Measurements from ENCODE around the gene TRIM2. TPM values are rescaled to one million over a fixed set of nuclear protein-coding genes. Genes with fewer than 3 reads are reported as not detected.
A peak's percentile ranks its signal among the peaks of the same experiment; 100 is the strongest.

The TRIM2 gene
- total and polyA plus RNA-seq, 2 experiments from 2014 or later: 22.0 to 61.5 TPM

GRCh38 chr4:153212736-153213135 lies 8.5 kb downstream of the TRIM2 start:
- peaks cover 35% of the 10 kb centered on the region for H3K36me3 Mint-ChIP-seq (ENCODE audit: low read depth)
- H3K4me1 Mint-ChIP-seq: peaks cover 43% of the 10 kb centered on the region
- H3K4me2 ChIP-seq: no peak overlapping the region
- H3K9me2 ChIP-seq (ENCODE audit: insufficient read depth): peaks cover 6% of the 10 kb centered on the region
- no peak overlapping the region for H2AFZ ChIP-seq
- H3F3A ChIP-seq (replicated peaks; ENCODE audit: low read depth): no peaks in the 10 kb centered on the region
- DNase-seq (ENCODE audit: low spot score) (no peak), ATAC-seq (no peak)
- H3K4me3 Mint-ChIP-seq: no peak overlapping the region
- no peak overlapping the region for H3K27ac ChIP-seq (ENCODE audit: low read depth)
- H3K27ac Mint-ChIP-seq: no peak overlapping the region
- peaks cover 16% of the 10 kb centered on the region for H4K20me1 ChIP-seq (replicated peaks; ENCODE audit: insufficient read depth)
- H3K27me3 Mint-ChIP-seq (ENCODE audit: insufficient read depth, low read depth, poor library complexity): peaks cover 3% of the 10 kb centered on the region
- H3K4me3 ChIP-seq: no peak overlapping the region
- no peaks in the 10 kb centered on the region for H3K36me3 ChIP-seq (ENCODE audit: insufficient read depth)
- TF ChIP-seq CREB1 (CRISPR knock-in tag; IDR thresholded peaks at IDR 0.05; ENCODE audit: low read depth): no peak
- no peak for TF ChIP-seq STAT1 (IDR thresholded peaks at IDR 0.05; ENCODE audit: unreplicated experiment)
- no peak for TF ChIP-seq ZNF331 (CRISPR knock-in tag; IDR thresholded peaks at IDR 0.05; ENCODE audit: low read depth)
- TF ChIP-seq EZH2 (IDR thresholded peaks at IDR 0.05; ENCODE audit: low read depth, unreplicated experiment): no peak
- no peak for TF ChIP-seq EZH2phosphoT487 (IDR thresholded peaks at IDR 0.05; ENCODE audit: unreplicated experiment)
- H3K27me3 ChIP-seq (ENCODE audit: insufficient read depth): no peaks in the 10 kb centered on the region
- H3K79me2 ChIP-seq (replicated peaks; ENCODE audit: insufficient read depth): peaks cover 57% of the 10 kb centered on the region
- H3K9me3 Mint-ChIP-seq: peaks cover 3% of the 10 kb centered on the region
- peaks cover 42% of the 10 kb centered on the region for H3K4me1 ChIP-seq (ENCODE audit: insufficient read depth)

- H3K27me3 Mint-ChIP-seq (ENCODE audit: insufficient read depth, low read depth, poor library complexity): peaks cover 2% of the 10 kb centered on the region
Observed at GRCh38 chr4:153215921-153216320, 11.7 kb downstream of the TRIM2 start.

DNA sequence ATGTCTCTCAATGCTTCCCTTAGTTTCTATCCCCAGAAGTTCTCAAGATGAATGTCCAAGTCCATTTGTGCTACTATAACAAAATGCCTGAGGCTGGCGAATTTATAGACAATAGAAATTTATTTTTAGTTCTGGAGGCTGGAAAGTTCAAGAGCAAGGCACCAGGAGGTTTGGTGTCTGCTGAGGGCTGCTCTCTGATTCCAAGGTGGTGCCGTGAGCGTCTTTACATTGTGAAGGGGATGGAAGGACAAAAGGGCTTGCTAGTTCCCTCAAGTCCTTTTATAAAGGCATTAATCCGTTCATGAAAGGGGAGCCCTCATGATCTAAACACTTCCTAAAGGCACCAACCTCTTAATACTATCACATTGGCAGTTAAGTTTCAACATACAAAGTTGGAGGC lies 12.3 kb downstream of the TRIM2 start:
- H3K4me2 ChIP-seq: no peak overlapping the region
- Mint-ChIP-seq H3K27me3 (ENCODE audit: insufficient read depth, low read depth, poor library complexity) (peaks cover 6% of the 10 kb centered on the region), H3K27ac (no peak overlapping the region), H3K9me3 (peaks cover 3% of the 10 kb centered on the region; the same call in 2 of the 3 replicates), H3K36me3 (ENCODE audit: low read depth) (peaks cover 5% of the 10 kb centered on the region), H3K4me3 (no peak overlapping the region), H3K4me1 (peaks cover 22% of the 10 kb centered on the region)
- DNase-seq (ENCODE audit: low spot score) (no peak), ATAC-seq (peak; percentile 45; the same call in 2 of the 3 replicates)
- H2AFZ ChIP-seq: no peak overlapping the region
- peaks cover 40% of the 10 kb centered on the region for H3K79me2 ChIP-seq (replicated peaks; ENCODE audit: insufficient read depth)
- no peaks in the 10 kb centered on the region for H3K9me2 ChIP-seq (ENCODE audit: insufficient read depth)
- no peak overlapping the region for H3K27ac ChIP-seq (ENCODE audit: low read depth)
- H3K36me3 ChIP-seq (ENCODE audit: insufficient read depth): no peaks in the 10 kb centered on the region
- no peak for TF ChIP-seq ZNF462 (CRISPR knock-in tag; IDR thresholded peaks at IDR 0.05)
- no peak for TF ChIP-seq POLR2AphosphoS5 (IDR thresholded peaks at IDR 0.05; ENCODE audit: low read depth)
- H3K27me3 ChIP-seq (ENCODE audit: insufficient read depth): no peaks in the 10 kb centered on the region
- H3F3A ChIP-seq (replicated peaks; ENCODE audit: low read depth): no peaks in the 10 kb centered on the region
- peaks cover 29% of the 10 kb centered on the region for H3K4me1 ChIP-seq (ENCODE audit: insufficient read depth)
- peaks cover 16% of the 10 kb centered on the region for H4K20me1 ChIP-seq (replicated peaks; ENCODE audit: insufficient read depth)
- H3K4me3 ChIP-seq: no peak overlapping the region

More at GRCh38 chr4:153215921-153216320, 11.7 kb downstream of the TRIM2 start:
- TF ChIP-seq NANOG (IDR thresholded peaks at IDR 0.05; ENCODE audit: borderline replicate concordance) (no peak), ZNF114 (CRISPR knock-in tag; IDR thresholded peaks at IDR 0.05) (no peak), STAT1 (IDR thresholded peaks at IDR 0.05; ENCODE audit: unreplicated experiment) (no peak), EZH2phosphoT487 (IDR thresholded peaks at IDR 0.05; ENCODE audit: unreplicated experiment) (no peak)
- Histone ChIP-seq H2AFZ (no peak overlapping the region), H3K36me3 (ENCODE audit: insufficient read depth) (no peaks in the 10 kb centered on the region), H3K79me2 (replicated peaks; ENCODE audit: insufficient read depth) (peaks cover 40% of the 10 kb centered on the region), H3K4me2 (no peak overlapping the region), H3F3A (replicated peaks; ENCODE audit: low read depth) (no peaks in the 10 kb centered on the region), H3K9me2 (ENCODE audit: insufficient read depth) (no peaks in the 10 kb centered on the region), H3K27me3 (ENCODE audit: insufficient read depth) (no peaks in the 10 kb centered on the region), H3K4me1 (ENCODE audit: insufficient read depth) (peaks cover 26% of the 10 kb centered on the region), H3K4me3 (no peak overlapping the region), H4K20me1 (replicated peaks; ENCODE audit: insufficient read depth) (peaks cover 16% of the 10 kb centered on the region), H3K27ac (ENCODE audit: low read depth) (no peak overlapping the region)
- Mint-ChIP-seq H3K4me1 (peaks cover 19% of the 10 kb centered on the region), H3K36me3 (ENCODE audit: low read depth) (peaks cover 10% of the 10 kb centered on the region), H3K9me3 (peaks cover 3% of the 10 kb centered on the region; the same call in 2 of the 3 replicates), H3K27ac (no peak overlapping the region), H3K4me3 (no peak overlapping the region)
- ATAC-seq (no peak), DNase-seq (ENCODE audit: low spot score) (no peak)
